Measurements from ENCODE around the gene GALNT18.

The GALNT18 gene

GRCh38 chr11:11563200-11563975, 58.4 kb downstream of the GALNT18 start:
- no peak for DNase-seq

- no peak for DNase-seq
Measured at GRCh38 chr11:11561991-11562390, 59.8 kb downstream of the GALNT18 start.

- no peak for DNase-seq
Measured at GRCh38 chr11:11558826-11559225, 63.0 kb downstream of the GALNT18 start.

- no peak for DNase-seq
Measured at GRCh38 chr11:11558396-11558795, 63.4 kb downstream of the GALNT18 start.

GRCh38 chr11:11555208-11555607, 66.6 kb downstream of the GALNT18 start:
- DNase-seq, result no peak

GRCh38 chr11:11553573-11553972, 68.2 kb downstream of the GALNT18 start:
- no peak for DNase-seq

- no peak for DNase-seq
Measured at GRCh38 chr11:11552529-11553087, 69.2 kb downstream of the GALNT18 start.

GRCh38 chr11:11550534-11550933, 71.3 kb downstream of the GALNT18 start:
- DNase-seq, result no peak

GRCh38 chr11:11545285-11546275, 76.2 kb downstream of the GALNT18 start:
- no peak for DNase-seq

- no peak for DNase-seq
Measured at GRCh38 chr11:11543656-11544055, 78.1 kb downstream of the GALNT18 start.

- DNase-seq, result no peak
Measured at GRCh38 chr11:11540157-11540556, 81.6 kb downstream of the GALNT18 start.

- no peak for DNase-seq
Measured at GRCh38 chr11:11538277-11538960, 83.4 kb downstream of the GALNT18 start.

- DNase-seq, result no peak
Measured at GRCh38 chr11:11537871-11538270, 83.9 kb downstream of the GALNT18 start.

- no peak for DNase-seq
Measured at GRCh38 chr11:11537372-11537771, 84.4 kb downstream of the GALNT18 start.

- DNase-seq, result no peak
Measured at GRCh38 chr11:11536650-11537049, 85.2 kb downstream of the GALNT18 start.

GRCh38 chr11:11535611-11536010, 86.2 kb downstream of the GALNT18 start:
- DNase-seq, result no peak

GRCh38 chr11:11534981-11535380, 86.8 kb downstream of the GALNT18 start:
- no peak for DNase-seq

GRCh38 chr11:11533751-11534150, 88.1 kb downstream of the GALNT18 start:
- no peak for DNase-seq

GRCh38 chr11:11533057-11533456, 88.7 kb downstream of the GALNT18 start:
- no peak for DNase-seq

GRCh38 chr11:11532574-11532973, 89.2 kb downstream of the GALNT18 start:
- no peak for DNase-seq

GRCh38 chr11:11531131-11531908, 90.5 kb downstream of the GALNT18 start:
- DNase-seq, result no peak

- no peak for DNase-seq
Measured at GRCh38 chr11:11528986-11529385, 92.8 kb downstream of the GALNT18 start.

Data from CD4-positive, alpha-beta T cell treated with Interleukin-4 for 1 hour (primary cell).